Common myeloid progenitor, CD34-positive (primary cell): ENCODE measurements around the gene GRM8.

Experiments used
- CTCF ChIA-PET: fragments of 350-600 bp; sonication (Branson Sonifier 250); formaldehyde crosslinking; loops from one replicate; lab custom pipeline; 2021; ENCODE audit warnings: antibody characterized with exemption; lab: Charles Lee
- POLR2A ChIA-PET: fragments of 350-600 bp; sonication (Branson Sonifier 250); formaldehyde crosslinking; loops from one replicate; lab custom pipeline; 2021; ENCODE audit warnings: antibody characterized with exemption; lab: Charles Lee
- DNase-seq, 3 donors: peaks; one replicate each; pipeline versions ENCODE4 v3.0.0 to v3.0.0-alpha.2; 2013
- H3K27ac ChIP-seq, 2 experiments: 1 replicate in 1 of 2; 2 replicates in 1 of 2; pipeline ENCODE4 v1.7.0; 2013; ENCODE audit warnings: inconsistent platforms in 2 of 2, low read length in 2 of 2, mild to moderate bottlenecking in 2 of 2, low read depth in 1 of 2, moderate library complexity in 1 of 2; ENCODE audit not compliant: severe bottlenecking in 2 of 2, insufficient read depth in 1 of 2, poor library complexity in 1 of 2
- H3K27me3 ChIP-seq, 5 experiments: replicated peaks in 2 of 5; 1 replicate in 3 of 5; 2 replicates in 2 of 5; pipeline versions ENCODE4 v1.6.1 to v1.7.0; 2013; ENCODE audit warnings: low read length in 4 of 5, mild to moderate bottlenecking in 2 of 5, moderate library complexity in 2 of 5, inconsistent platforms in 1 of 5; ENCODE audit not compliant: insufficient read depth in 5 of 5, control insufficient read depth in 4 of 5
- H3K36me3 ChIP-seq, 4 experiments: 1 replicate in 2 of 4; 2 replicates in 2 of 4; pipeline versions ENCODE4 v1.6.1 to v1.7.0; 2013; ENCODE audit warnings: low read length in 3 of 4, control low read depth in 1 of 4, mild to moderate bottlenecking in 1 of 4; ENCODE audit not compliant: control insufficient read depth in 4 of 4, insufficient read depth in 4 of 4
- H3K4me1 ChIP-seq, 4 experiments: 1 replicate in 3 of 4; 2 replicates in 1 of 4; pipeline versions ENCODE4 v1.6.1 to v1.7.1; 2013; ENCODE audit warnings: low read length in 3 of 4, mild to moderate bottlenecking in 3 of 4, control low read depth in 1 of 4, inconsistent platforms in 1 of 4, moderate library complexity in 1 of 4; ENCODE audit not compliant: control insufficient read depth in 4 of 4, insufficient read depth in 4 of 4; ENCODE audit errors: control extremely low read depth in 1 of 4
- H3K4me3 ChIP-seq, 7 experiments: 1 replicate in 4 of 7; 2 replicates in 3 of 7; pipeline versions ENCODE4 v1.5.1 to v1.7.0; 2013; ENCODE audit warnings: mild to moderate bottlenecking in 7 of 7, low read length in 6 of 7, moderate library complexity in 6 of 7, inconsistent platforms in 2 of 7, low read depth in 2 of 7, control low read depth in 1 of 7; ENCODE audit not compliant: insufficient read depth in 4 of 7, control insufficient read depth in 1 of 7; ENCODE audit errors: extremely low read depth in 1 of 7
- H3K9me3 ChIP-seq, 5 experiments: 1 replicate in 4 of 5; 2 replicates in 1 of 5; pipeline versions ENCODE4 v1.6.1 to v1.7.1; 2013; ENCODE audit warnings: low read length in 4 of 5, mild to moderate bottlenecking in 2 of 5, inconsistent platforms in 1 of 5, low read depth in 1 of 5, moderate library complexity in 1 of 5; ENCODE audit not compliant: control insufficient read depth in 4 of 5, insufficient read depth in 2 of 5; ENCODE audit errors: control extremely low read depth in 1 of 5
- WGBS: methylation state at CpG from one replicate; pipeline ENCODE4 v1.1.5; 2013; ENCODE audit not compliant: insufficient coverage; 5-methylcytosine and 5-hydroxymethylcytosine counted together

The GRM8 gene

GRCh38 chr7:127153315-127153714 lies 99.4 kb downstream of the GRM8 start:
- CTCF ChIA-PET: interaction anchor here (0.6 kb wide), 1 partner anchor 25 kb away, joined by 3 read pairs; no protein-coding TSS in a partner anchor
- no peaks in the 10 kb centered on the region for H3K4me1 ChIP-seq
- H3K9me3 ChIP-seq: peaks cover 0 to 3% (median 0%) of the 10 kb centered on the region in 5 experiments
- 100% methylated on average over 1 of the region's 3 CpGs for WGBS
- H3K36me3 ChIP-seq: no peaks in the 10 kb centered on the region
- H3K27me3 ChIP-seq: peaks cover 0 to 2% (median 0%) of the 10 kb centered on the region in 5 experiments
- H3K27ac ChIP-seq: no peak overlapping the region
- POLR2A ChIA-PET: no interaction called here
- DNase-seq: no peak
- H3K4me3 ChIP-seq: no peak overlapping the region

GRCh38 chr7:127152423-127152822 lies 100.3 kb downstream of the GRM8 start:
- no peak overlapping the region for H3K4me3 ChIP-seq
- H3K9me3 ChIP-seq: peaks cover 0 to 3% (median 0%) of the 10 kb centered on the region in 5 experiments
- DNase-seq: no peak
- POLR2A ChIA-PET: no interaction called here
- H3K36me3 ChIP-seq: no peaks in the 10 kb centered on the region
- no peaks in the 10 kb centered on the region for H3K4me1 ChIP-seq
- CTCF ChIA-PET: no interaction called here
- H3K27me3 ChIP-seq: peaks cover 0 to 2% (median 0%) of the 10 kb centered on the region in 5 experiments
- no peak overlapping the region for H3K27ac ChIP-seq

GRCh38 chr7:127151379-127151778 lies 101.4 kb downstream of the GRM8 start:
- Histone ChIP-seq H3K36me3 (no peaks in the 10 kb centered on the region), H3K9me3 (peaks cover 0 to 1% (median 0%) of the 10 kb centered on the region in 5 experiments), H3K4me3 (no peak overlapping the region), H3K27me3 (peaks cover 0 to 2% (median 0%) of the 10 kb centered on the region in 5 experiments), H3K4me1 (no peaks in the 10 kb centered on the region), H3K27ac (no peak overlapping the region)
- ChIA-PET CTCF (no interaction called here), POLR2A (no interaction called here)
- WGBS: 96% methylated on average over 8 of the region's 8 CpGs
- DNase-seq: no peak

- no peak overlapping the region for H3K27ac ChIP-seq
- POLR2A ChIA-PET: no interaction called here
Observed at GRCh38 chr7:127150543-127150942, 102.2 kb downstream of the GRM8 start.

GRCh38 chr7:127146746-127147536 lies 105.8 kb downstream of the GRM8 start:
- no peaks in the 10 kb centered on the region for H3K9me3 ChIP-seq
- POLR2A ChIA-PET: no interaction called here
- H3K4me3 ChIP-seq: no peak overlapping the region
- CTCF ChIA-PET: no interaction called here
- DNase-seq: no peak
- H3K4me1 ChIP-seq: no peaks in the 10 kb centered on the region
- H3K36me3 ChIP-seq: no peaks in the 10 kb centered on the region
- 95% methylated on average over 2 of the region's 4 CpGs for WGBS
- no peak overlapping the region for H3K27ac ChIP-seq
- H3K27me3 ChIP-seq: peaks cover 0 to 2% (median 0%) of the 10 kb centered on the region in 5 experiments

More at GRCh38 chr7:127150543-127150942, 102.2 kb downstream of the GRM8 start:
- 71% methylated on average over 1 of the region's 2 CpGs for WGBS
- Histone ChIP-seq H3K4me3 (no peak overlapping the region), H3K36me3 (no peaks in the 10 kb centered on the region), H3K9me3 (no peaks in the 10 kb centered on the region), H3K27me3 (peaks cover 0 to 2% (median 0%) of the 10 kb centered on the region in 5 experiments), H3K4me1 (no peaks in the 10 kb centered on the region)
- CTCF ChIA-PET: no interaction called here
- DNase-seq: no peak

- POLR2A ChIA-PET: no interaction called here
- peaks cover 0 to 2% (median 0%) of the 10 kb centered on the region in 5 experiments for H3K9me3 ChIP-seq
- H3K27ac ChIP-seq: no peak overlapping the region
- no peaks in the 10 kb centered on the region for H3K27me3 ChIP-seq
- H3K36me3 ChIP-seq: no peaks in the 10 kb centered on the region
- H3K4me1 ChIP-seq: no peaks in the 10 kb centered on the region
- no peak for DNase-seq
- CTCF ChIA-PET: no interaction called here
- H3K4me3 ChIP-seq: no peak overlapping the region
Observed at GRCh38 chr7:127137146-127137545, 115.6 kb downstream of the GRM8 start.

- POLR2A ChIA-PET: no interaction called here
- Histone ChIP-seq H3K36me3 (no peaks in the 10 kb centered on the region), H3K27me3 (no peaks in the 10 kb centered on the region), H3K27ac (no peak overlapping the region), H3K9me3 (peaks cover 0 to 2% (median 0%) of the 10 kb centered on the region in 5 experiments), H3K4me3 (no peak overlapping the region), H3K4me1 (no peaks in the 10 kb centered on the region)
- WGBS: no CpG with 5 or more reads among the region's 2 CpGs
- CTCF ChIA-PET: interaction anchor here (0.6 kb wide), 1 partner anchor 209 kb away, joined by 3 read pairs; no protein-coding TSS in a partner anchor
- DNase-seq: no peak
Observed at GRCh38 chr7:127135871-127136485, 116.8 kb downstream of the GRM8 start.
